GOT3 (cell line): ENCODE measurements around the gene INPP5F.
"Not testable (repeated sequence)": the region's sequence is repeated elsewhere in the genome, so short reads cannot be mapped to it uniquely, and the experiment has no call there.

ENCODE experiments used
- DNase-seq: peaks from one replicate; lab custom pipeline; 2025; ENCODE audit warnings: mixed read lengths; lab: John Stamatoyannopoulos, UW

INPP5F gene

GRCh38 chr10:119742947-119743648 lies 17.2 kb downstream of the INPP5F start:
- DNase-seq = no peak

DNA sequence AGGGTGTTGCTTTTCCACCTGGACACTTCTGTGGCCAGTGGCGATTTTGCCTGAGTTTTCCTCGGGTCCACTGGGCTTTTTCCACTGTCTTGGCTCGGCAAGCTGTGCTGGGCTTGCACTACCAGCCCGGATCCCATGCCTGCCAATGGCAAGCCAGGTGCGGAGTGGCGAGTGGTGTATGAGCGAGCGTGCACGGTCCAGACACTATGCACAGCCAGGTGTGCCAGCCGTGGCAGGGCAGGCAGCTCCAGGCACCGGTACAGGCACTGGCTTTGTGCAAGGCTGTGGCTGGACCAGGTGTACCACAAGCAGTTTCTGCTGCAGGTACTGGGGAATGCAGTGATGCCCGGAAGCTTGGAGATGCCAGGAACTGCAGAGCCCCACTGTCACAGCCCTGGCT lies 22.1 kb downstream of the INPP5F start:
- no peak for DNase-seq

DNA sequence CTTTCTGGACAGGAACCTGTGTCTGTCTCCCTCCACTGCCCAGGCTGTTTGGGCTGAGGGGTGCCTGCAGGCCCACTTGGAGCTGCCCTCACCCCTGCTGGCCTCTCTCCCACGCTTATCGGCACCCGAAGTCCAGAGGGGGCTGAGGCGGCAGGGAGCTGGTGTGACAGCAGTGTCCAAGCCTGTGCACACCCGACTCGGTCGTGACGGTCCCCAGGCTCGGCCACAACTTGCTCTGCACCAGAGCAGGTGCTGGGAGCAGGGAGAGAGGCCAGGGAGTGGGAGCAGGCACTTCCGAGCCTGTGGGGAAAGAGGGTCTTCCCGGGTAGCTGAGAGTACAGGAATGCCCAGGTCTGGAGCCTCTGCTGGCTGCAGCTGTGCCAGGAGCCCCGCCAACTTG lies 23.0 kb downstream of the INPP5F start:
- DNase-seq = no peak

DNA sequence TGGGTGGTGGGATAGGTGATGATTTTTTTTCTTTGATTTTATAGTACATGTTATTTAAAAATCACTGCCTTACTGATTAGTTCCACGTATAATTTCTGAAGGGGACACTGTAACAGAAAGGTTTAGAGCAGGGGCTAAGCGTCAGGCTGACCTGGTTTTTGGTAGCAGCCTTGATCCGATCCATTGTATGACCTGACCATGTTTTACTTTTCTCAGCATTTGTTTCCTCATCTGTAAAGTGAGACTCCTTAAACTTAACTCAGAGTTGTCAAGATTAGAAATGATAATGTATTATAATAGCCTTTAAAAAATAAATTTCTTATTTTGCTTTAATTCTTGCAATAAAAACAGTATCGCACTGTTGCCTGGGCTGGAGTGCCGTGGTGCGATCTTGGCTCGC lies 23.6 kb downstream of the INPP5F start:
- no peak for DNase-seq

- peak; percentile 14 for DNase-seq
Observed at GRCh38 chr10:119750391-119751230, 24.8 kb downstream of the INPP5F start.

DNA sequence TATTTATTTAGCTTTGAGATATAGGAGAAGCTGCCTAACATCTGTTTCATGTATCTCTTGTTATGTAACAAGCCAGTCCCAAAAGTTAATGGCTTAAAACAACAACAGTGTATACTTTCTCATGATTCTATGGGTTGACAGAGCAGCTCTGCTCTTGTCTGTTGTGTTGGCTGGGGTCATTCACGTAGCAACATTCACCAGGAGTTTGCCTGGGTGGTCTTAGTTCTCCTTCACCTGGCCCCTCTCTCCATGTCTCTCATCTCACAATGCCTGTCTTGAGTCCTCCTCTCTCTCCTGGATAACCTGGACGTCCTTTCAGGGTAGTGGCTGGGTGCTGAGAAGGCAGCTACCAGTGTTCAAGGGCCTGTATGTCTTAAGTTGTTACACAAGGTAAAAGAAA lies 27.5 kb downstream of the INPP5F start:
- no peak for DNase-seq

DNA sequence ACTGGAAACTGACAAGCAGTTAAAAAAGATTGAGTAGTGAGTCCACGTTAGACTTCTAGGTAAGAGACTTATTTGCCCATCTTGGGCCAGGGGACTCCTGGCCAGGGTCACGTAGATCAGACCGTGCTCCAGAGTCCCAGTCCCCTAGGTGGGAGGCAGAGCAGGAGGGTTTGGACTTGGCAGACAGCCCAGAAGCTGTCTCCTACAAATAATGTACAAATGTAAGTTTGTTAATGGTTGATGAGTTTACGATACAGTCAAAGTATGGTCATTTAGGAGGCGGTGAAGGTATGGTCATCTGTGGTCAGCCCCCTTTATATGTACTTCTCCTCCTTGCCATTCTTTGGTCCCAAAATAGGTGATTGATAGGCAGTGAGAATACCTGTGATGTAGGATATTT lies 28.2 kb downstream of the INPP5F start:
- no peak for DNase-seq

GRCh38 chr10:119754936-119755335 lies 29.1 kb downstream of the INPP5F start:
- no peak for DNase-seq

- no peak for DNase-seq
Observed at GRCh38 chr10:119755446-119755845, 29.6 kb downstream of the INPP5F start.

- no peak for DNase-seq
Observed at GRCh38 chr10:119758448-119759195, 32.8 kb downstream of the INPP5F start.

GRCh38 chr10:119759832-119760231 lies 34.0 kb downstream of the INPP5F start:
- no peak for DNase-seq

DNA sequence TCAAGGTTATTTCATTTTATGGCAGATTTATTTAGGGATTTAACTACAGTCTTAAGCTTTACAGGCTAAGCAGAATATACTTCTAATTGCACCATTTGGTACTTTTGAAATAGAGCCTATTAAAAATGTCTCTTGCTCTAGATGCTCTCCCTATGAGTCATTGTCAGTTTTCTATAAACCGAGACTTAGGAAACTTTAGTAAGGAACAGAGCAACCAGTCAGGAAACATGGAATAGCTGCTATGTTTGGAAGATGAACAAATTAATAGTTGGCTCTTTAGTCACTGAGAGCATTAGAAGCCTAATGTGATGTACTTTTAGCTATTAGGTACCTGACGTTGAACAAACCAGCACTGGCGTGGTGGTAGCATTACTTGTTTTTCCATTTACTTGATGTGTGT lies 35.3 kb downstream of the INPP5F start:
- DNase-seq = no peak

DNA sequence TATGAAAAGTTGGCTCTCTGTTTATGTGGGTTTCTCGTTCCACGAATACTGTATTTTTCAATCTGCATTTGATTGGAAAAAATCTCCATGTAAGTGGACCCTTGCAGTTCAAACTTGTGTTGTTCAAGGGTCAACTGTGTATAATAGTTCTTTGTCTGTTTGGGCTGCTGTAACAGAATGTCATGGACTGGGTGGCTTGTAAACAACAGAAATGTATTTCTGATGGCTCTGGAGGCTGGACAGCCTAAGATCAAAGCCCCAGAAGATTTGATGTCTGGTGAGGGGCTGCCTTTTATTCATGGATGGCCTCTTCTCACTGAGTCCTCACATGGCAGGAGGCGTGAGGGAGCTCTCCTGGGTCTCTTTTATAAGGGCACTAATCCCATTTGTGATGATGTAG lies 36.2 kb downstream of the INPP5F start:
- DNase-seq = no peak

DNA sequence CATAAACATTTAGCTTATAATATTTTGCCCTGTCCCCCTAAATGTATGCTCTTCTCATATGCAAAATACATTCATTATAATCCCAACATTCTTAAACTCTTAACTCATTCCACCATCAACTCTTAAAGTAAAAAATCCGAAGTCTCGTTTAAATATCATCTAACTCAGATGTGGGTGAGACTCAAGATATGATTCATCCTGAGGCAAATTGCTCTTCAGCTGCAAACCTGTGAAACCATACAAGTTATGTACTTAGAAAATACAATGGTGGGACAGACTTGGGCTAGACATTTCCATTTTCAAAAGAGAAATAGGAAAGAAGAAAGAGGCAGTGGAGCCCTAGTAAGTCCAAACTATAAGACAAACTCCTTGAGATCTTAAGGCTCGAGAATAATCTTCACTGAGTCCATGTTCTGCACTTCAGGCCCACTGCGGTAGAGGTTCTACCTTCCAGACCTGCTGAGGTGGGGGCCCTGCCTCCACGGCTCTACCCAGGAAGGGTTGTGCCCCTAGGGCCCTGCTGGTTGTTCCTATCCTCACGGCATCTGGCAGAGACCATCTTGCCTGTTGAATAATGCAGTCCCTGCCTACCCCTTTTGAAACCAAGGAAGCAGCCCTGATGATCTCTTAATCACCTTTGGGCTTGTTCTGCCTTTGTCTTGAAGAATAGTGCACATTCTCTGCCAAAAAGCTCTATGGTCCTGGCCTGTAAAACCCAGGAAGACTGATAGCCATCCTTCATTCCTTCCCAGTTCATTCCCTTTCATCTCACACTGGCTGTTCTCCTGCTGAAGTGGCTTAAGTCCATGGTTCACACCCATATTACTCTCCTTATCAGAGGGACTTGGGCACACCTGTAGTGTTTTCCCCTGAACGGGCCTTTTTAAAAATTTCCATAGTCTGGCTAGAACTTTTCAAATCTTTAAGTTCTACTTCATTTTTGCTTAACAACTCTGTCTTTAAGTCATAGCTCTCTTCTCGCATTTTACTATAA lies 37.3 kb downstream of the INPP5F start:
- DNase-seq = no peak

- no peak for DNase-seq
Observed at GRCh38 chr10:119768455-119769094, 42.7 kb downstream of the INPP5F start.

- no peak for DNase-seq
Observed at GRCh38 chr10:119769886-119770285, 44.0 kb downstream of the INPP5F start.

GRCh38 chr10:119770928-119771327 lies 45.1 kb downstream of the INPP5F start:
- no peak for DNase-seq

GRCh38 chr10:119772334-119772733 lies 46.5 kb downstream of the INPP5F start:
- DNase-seq = no peak

DNA sequence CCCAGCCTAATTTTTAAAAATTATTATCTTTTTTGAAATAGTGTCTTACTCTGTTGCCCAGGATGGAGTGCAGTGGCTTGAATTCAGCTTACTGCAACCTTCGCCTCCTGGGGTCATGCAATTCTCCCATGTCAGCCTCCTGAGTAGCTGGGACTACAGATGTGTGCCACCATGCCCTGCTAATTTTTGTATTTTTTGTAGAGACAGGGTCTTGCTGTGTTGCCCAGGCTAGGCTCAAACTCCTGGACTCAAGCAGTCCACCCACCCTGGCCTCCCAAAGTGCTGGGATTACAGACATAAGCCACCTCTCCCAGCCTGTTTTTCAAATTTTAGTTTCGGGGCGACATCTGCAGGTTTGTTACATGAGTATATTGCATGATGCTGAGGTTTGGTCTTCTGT lies 47.2 kb downstream of the INPP5F start:
- DNase-seq = not testable (repeated sequence)

GRCh38 chr10:119775529-119775928 lies 49.7 kb downstream of the INPP5F start:
- no peak for DNase-seq

- no peak for DNase-seq
Observed at GRCh38 chr10:119776536-119776935, 50.7 kb downstream of the INPP5F start.
